ENCODE measurements around the gene CCDC78. TPM values are rescaled to one million over a fixed set of nuclear protein-coding genes. Genes with fewer than 3 reads are reported as not detected.
"Not testable (repeated sequence)": the region's sequence is repeated elsewhere in the genome, so short reads cannot be mapped to it uniquely, and the experiment has no call there.

The CCDC78 gene
- total RNA-seq, 6 experiments from 2014 or later = 2.2 to 4.1 (median 3.4) TPM

DNA sequence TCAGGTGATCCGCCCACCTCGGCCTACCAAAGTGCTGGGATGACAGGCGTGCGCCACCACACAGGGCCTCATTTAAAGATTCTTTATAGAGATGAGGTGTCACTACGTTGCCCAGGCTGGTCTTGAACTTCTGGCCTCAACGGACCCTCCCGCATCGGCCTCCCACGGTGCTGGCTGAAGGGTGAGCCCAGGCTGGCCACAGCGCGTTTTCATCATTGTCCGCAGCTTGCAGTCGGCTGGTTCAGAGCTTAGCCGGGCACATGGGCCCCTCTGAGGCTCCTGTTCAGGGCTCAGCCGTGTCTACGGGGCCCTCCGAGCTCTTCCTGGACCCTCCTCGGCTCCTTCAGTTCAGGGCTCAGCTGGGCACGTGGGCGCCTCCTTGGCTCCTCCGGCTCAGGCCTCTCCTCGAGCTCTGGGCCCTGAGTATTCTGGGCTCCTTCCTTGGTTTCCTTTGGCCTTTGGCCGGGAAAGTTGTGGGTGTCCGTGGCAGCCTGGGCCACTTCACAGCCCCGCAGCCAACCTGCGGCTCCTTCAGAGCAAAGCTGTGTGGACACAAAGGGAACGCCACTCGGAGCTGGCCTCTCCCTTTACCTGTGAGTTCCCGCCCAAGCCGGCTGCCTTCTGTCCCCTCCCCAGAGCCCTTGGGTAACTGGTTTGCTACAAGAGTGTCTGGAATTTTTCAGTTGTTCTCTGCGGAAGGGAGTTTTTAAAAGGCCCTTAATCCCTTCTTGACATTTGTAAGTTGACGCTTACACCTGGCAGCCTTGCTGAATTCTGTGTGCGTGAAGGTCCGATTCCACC, 33.1 kb upstream of the CCDC78 start:
- Mint-ChIP-seq H3K36me3 (ENCODE audit: low read depth) (peaks cover 5% of the 10 kb centered on the region; the same call in 1 of the 2 replicates), H3K4me1 (ENCODE audit: low read depth) (no peaks in the 10 kb centered on the region; the same call in 1 of the 2 replicates), H3K4me3 (no peak overlapping the region), H3K27ac (no peak overlapping the region), H3K27me3 (ENCODE audit: insufficient read depth) (peaks cover 14% of the 10 kb centered on the region), H3K9me3 (no peaks in the 10 kb centered on the region)
- DNase-seq = no peak
- TF ChIP-seq, protein P1, sequence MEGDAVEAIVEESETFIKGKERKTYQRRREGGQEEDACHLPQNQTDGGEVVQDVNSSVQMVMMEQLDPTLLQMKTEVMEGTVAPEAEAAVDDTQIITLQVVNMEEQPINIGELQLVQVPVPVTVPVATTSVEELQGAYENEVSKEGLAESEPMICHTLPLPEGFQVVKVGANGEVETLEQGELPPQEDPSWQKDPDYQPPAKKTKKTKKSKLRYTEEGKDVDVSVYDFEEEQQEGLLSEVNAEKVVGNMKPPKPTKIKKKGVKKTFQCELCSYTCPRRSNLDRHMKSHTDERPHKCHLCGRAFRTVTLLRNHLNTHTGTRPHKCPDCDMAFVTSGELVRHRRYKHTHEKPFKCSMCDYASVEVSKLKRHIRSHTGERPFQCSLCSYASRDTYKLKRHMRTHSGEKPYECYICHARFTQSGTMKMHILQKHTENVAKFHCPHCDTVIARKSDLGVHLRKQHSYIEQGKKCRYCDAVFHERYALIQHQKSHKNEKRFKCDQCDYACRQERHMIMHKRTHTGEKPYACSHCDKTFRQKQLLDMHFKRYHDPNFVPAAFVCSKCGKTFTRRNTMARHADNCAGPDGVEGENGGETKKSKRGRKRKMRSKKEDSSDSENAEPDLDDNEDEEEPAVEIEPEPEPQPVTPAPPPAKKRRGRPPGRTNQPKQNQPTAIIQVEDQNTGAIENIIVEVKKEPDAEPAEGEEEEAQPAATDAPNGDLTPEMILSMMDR (IDR thresholded peaks at IDR 0.05) = no peak

DNA sequence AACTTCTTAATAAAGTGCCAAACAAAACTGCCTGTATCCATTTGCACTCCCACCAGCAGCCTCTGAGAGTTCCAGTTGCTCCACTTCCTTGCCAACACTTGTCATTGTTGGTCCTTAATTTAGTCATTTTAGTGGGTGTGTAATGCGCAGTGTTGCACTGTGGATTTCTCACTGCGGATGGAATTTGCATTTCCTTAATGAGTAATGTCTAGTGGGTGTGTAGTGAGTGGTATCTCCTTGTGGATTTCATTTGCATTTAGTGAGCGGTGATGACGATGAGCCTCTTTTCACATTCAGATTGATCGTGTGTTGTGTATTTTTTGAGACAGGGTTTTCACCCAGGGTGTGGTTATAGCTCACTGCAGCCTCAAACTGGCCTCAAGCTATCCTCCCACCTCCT, 30.2 kb upstream of the CCDC78 start:
- H3K27me3 Mint-ChIP-seq (ENCODE audit: insufficient read depth) = peaks cover 17% of the 10 kb centered on the region
- DNase-seq = no peak
- no peak overlapping the region for H3K4me3 Mint-ChIP-seq
- H3K4me1 Mint-ChIP-seq (ENCODE audit: low read depth) = no peaks in the 10 kb centered on the region; the same call in 1 of the 2 replicates
- peaks cover 5% of the 10 kb centered on the region; the same call in 1 of the 2 replicates for H3K36me3 Mint-ChIP-seq (ENCODE audit: low read depth)
- TF ChIP-seq, protein P1 (IDR thresholded peaks at IDR 0.05) = no peak
- H3K27ac Mint-ChIP-seq = no peak overlapping the region
- H3K9me3 Mint-ChIP-seq = no peaks in the 10 kb centered on the region

DNA sequence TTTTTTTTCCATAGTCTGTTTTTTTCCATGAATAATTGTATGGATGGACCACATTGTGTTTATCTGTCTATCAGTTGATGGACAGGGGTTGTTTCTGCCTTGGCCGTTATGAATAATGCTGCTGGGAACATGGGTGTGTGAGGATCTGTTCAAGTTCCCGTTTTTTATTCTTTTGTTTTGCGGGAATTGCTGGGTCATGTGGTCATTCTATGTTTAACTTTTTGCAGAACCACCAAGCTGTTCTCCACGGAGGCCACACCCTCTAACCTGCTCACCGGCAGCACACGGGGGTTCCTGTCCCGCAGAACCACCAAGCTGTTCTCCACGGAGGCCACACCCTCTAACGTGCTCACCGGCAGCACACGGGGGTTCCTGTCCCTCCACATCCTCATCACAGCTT, 28.4 kb upstream of the CCDC78 start:
- no peak for DNase-seq
- TF ChIP-seq, protein P1 (IDR thresholded peaks at IDR 0.05) = no peak
- Mint-ChIP-seq H3K36me3 (ENCODE audit: low read depth) (peaks cover 5% of the 10 kb centered on the region; the same call in 1 of the 2 replicates), H3K27me3 (ENCODE audit: insufficient read depth) (peaks cover 14% of the 10 kb centered on the region), H3K4me1 (ENCODE audit: low read depth) (no peaks in the 10 kb centered on the region; the same call in 1 of the 2 replicates), H3K9me3 (no peaks in the 10 kb centered on the region), H3K4me3 (no peak overlapping the region), H3K27ac (no peak overlapping the region)

DNA sequence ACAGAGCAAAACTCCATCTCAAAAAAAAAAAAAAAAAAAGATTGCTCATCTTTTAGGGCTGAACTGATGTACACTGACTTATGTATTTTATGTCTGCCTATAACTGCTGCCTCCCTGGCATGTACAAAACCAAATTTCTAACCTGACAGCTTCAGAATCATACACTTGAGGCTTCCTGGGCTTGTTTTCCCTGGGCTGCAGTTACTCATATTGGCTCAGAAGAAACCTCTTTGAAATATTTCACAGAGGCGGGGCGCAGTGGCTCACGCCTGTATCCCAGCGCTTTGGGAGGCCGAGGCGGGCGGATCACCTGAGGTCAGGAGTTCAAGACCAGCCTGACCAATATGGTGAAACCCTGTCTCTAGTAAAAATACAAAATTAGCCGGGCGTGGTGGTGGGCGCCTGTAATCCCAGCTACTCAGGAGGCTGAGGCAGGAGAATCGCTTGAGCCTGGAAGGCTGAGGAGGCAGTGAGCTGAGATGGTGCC, 27.9 kb upstream of the CCDC78 start:
- H3K4me1 Mint-ChIP-seq (ENCODE audit: low read depth); H3K27ac Mint-ChIP-seq; H3K36me3 Mint-ChIP-seq (ENCODE audit: low read depth): not testable (repeated sequence)

DNA sequence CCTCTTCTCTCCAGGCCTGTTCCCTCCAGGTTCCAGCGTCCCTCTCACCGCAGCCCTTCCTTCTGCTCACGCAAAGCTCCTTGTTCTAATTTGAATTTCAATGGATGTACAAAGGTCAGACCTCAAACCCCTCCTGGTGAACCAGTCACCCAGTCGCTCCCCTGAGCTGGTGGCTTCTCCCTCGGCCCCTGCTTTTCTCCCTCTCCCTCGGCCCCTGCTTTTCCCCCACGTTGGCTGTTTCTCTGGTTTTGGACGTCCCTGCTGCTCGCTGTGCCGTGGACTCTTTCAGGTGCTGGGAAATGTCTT, 25.7 kb upstream of the CCDC78 start:
- H3K9me3 Mint-ChIP-seq = no peaks in the 10 kb centered on the region
- H3K4me1 Mint-ChIP-seq (ENCODE audit: low read depth) = peaks cover 6% of the 10 kb centered on the region; the same call in 1 of the 2 replicates
- TF ChIP-seq, protein P1 (IDR thresholded peaks at IDR 0.05) = no peak
- H3K27ac Mint-ChIP-seq = no peak overlapping the region
- peaks cover 5% of the 10 kb centered on the region; the same call in 1 of the 2 replicates for H3K36me3 Mint-ChIP-seq (ENCODE audit: low read depth)
- H3K27me3 Mint-ChIP-seq (ENCODE audit: insufficient read depth) = peaks cover 12% of the 10 kb centered on the region
- DNase-seq = no peak
- no peak overlapping the region for H3K4me3 Mint-ChIP-seq

More for the DNA sequence above, 27.9 kb upstream of the CCDC78 start:
- H3K9me3 Mint-ChIP-seq, DNase-seq, H3K4me3 Mint-ChIP-seq: not testable (repeated sequence)
- peaks cover 12% of the 10 kb centered on the region for H3K27me3 Mint-ChIP-seq (ENCODE audit: insufficient read depth)

All from HFFc6 (cell line).